GM21737 (cell line): ENCODE data around the gene SF3B3.

ENCODE experiments used
- ATAC-seq: cut with Tn5 transposase; IDR thresholded peaks from one replicate; pipeline ENCODE4 v1.9.1; 2021; ENCODE audit warnings: mild to moderate bottlenecking, moderate library complexity; ENCODE audit not compliant: unreplicated experiment

The SF3B3 gene

DNA sequence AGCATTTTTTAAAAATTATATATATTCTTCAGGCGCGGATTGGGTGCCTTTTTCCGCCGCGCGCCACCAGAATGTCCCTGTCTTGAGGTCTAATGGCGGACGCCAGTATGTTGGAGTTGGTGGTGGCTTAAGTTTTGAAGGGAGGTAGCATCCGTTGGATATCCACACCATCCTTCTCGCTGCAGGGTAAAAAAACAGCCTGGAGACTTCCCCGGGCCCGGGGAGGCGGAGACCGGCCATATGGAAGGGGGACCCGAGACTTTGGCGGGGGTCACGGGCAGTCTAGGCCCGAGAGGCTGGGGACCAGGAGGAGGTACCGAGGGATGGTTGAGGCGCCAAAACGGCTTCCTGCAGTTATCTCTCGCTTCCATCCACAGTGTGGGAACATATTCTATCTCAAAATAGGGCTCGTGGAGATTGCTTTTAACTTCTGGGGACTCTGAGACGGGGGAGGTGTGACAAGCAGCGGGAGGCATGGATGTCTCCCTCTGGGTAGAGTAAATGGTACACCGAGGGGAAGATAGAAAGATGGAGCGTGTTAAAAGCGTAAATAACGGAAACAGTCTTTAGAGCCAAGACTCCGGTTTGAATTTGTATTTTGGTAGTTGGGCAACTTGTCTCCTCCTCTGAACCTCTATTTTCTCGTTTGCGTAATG, at the start of gene SF3B3:
Gene SF3B3, plus strand, starts transcription at position 74 of the 656 bp plus-strand sequence. CDS start 2,841 bp downstream, outside the sequence.
- peak; percentile 50 for ATAC-seq

DNA sequence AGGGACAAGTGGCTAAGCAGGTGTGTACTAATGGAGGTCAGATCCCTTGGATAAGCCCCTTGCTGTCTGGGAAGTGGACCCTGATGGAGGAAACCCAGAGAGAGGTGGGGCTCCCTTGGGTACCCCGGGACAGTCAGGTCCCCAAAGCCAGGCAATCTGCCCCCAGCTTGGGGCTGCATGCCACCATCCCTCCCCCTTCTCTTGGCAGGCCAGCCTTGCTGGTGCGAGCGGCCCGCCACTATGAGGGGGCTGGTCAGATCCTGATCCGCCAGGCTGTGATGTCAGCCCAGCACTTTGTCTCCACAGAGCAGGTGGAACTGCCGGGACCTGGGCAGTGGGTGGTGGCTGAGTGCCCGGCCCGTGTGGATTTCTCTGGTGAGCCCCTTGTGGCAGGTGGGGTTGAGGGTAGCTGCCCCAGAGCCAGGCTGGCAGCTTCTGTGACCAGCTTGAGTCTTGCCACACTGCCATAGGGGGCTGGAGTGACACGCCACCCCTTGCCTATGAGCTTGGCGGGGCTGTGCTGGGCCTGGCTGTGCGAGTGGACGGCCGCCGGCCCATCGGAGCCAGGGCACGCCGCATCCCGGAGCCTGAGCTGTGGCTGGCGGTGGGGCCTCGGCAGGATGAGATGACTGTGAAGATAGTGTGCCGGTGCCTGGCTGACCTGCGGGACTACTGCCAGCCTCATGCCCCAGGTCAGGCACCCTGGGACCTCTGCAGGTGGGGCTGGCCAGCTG, 49.1 kb upstream of the SF3B3 start:
- ATAC-seq: no peak

- ATAC-seq: no peak
Observed at GRCh38 chr16:70475054-70475871, 48.4 kb upstream of the SF3B3 start.

- ATAC-seq: peak; percentile 82
Observed at GRCh38 chr16:70476272-70477020, 47.2 kb upstream of the SF3B3 start.

DNA sequence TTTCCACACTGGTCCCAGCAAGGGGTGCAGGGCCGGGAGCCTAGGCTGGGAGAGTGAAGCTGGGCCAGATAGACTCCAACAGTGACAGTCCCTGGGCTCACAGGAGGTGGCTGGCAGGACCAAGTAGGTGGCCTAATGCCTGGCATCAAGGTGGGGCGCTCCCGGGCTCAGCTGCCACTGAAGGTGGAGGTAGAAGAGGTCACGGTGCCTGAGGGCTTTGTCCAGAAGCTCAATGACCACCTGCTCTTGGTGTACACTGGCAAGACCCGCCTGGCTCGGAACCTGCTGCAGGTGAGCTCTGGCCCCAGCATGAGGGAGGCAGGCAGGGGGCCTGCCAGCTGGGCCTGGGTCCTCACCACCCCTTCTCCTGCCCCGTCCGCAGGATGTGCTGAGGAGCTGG, 45.4 kb upstream of the SF3B3 start:
- no peak for ATAC-seq

GRCh38 chr16:70478912-70479341, 44.7 kb upstream of the SF3B3 start:
- ATAC-seq: no peak

GRCh38 chr16:70480127-70481105, 43.2 kb upstream of the SF3B3 start:
- no peak for ATAC-seq

DNA sequence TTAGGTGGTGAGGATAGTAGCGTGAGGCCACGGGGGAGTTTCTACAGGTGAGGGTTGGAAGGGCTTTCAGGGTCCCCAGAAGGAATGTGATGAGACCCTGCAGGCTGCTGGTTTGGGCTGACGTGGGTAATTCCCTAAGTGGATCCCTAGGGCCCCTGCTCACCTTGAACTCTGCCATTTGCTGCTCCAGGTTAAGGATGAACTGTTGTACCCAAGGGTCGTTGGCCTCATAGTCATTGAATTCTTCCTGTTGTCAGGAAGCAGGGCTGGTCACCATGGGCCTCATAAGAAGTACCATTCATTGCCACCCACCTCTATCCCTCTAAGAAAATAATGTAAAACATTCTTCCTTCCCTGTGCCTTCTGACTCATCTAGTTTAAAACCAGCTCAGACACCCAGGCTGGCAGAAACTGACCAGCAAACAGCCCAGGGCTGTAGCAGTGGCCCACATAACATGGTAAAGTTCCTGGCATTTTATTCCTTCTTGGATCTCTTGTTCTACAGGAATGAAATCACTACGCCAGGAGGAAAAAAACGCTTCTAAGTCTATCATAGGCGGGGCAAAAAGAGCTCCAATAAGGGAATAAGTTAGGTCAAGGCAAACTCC, 41.6 kb upstream of the SF3B3 start:
- no peak for ATAC-seq

DNA sequence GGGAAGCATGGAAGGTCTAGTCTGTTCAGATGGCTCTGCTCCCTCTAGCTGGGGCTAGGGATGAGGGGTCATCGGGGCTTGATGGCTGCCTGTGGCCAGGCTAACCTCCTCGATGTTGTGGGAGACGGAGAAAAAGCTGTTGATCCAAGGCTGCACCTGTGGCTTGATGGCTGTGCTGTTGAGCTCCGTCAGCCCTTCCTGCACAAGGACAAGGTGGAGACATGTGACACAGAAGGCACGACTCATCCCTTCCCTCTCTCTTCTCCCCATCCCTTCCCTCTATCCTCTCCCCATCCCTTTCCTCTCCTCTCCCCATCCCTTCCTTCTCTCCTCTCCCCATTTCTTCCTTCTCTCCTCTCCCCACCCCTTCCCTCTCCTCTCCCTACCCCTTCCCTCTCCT, 41.0 kb upstream of the SF3B3 start:
- ATAC-seq: no peak

DNA sequence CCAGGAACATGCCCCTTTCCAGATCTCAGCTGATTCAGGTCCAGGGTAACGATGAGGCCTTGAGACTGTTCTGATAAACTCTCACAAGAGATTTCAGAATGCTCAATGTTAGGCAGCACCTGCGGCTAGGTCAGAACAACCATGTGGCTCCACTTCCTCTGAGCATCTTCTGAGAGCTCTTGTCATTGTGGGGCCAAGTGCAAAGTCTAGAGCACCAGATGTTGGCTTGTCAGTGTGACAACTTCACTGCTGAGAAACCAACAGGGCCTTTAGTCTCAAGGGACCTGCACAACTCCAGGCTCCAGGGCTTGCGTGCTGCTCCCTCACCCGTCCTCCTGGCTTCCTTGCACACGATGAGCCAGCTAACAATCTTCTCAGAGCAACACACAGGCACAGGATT, 40.2 kb upstream of the SF3B3 start:
- ATAC-seq: no peak

GRCh38 chr16:70484867-70485266, 38.7 kb upstream of the SF3B3 start:
- ATAC-seq: no peak

- ATAC-seq: no peak
Observed at GRCh38 chr16:70490261-70490660, 33.4 kb upstream of the SF3B3 start.

DNA sequence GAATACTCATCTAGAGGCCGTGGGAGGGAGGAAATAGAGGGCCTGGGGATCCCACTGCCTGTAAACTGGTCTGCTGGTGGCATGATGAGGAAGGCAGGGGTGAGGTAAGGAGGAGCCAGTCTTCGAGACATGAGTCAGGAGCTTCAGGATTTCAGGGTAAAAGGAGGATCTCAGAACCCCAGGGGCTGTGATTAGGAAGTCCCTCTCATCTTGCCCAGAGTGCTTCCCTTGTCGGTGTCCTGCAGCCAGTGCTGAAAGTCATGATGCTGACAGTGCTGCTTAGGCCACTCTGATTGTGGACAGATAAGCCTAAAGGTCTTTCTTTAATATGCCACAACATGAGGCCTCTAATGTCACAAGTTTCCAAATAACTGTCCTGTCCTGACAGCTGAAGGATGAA, 29.8 kb upstream of the SF3B3 start:
- no peak for ATAC-seq

DNA sequence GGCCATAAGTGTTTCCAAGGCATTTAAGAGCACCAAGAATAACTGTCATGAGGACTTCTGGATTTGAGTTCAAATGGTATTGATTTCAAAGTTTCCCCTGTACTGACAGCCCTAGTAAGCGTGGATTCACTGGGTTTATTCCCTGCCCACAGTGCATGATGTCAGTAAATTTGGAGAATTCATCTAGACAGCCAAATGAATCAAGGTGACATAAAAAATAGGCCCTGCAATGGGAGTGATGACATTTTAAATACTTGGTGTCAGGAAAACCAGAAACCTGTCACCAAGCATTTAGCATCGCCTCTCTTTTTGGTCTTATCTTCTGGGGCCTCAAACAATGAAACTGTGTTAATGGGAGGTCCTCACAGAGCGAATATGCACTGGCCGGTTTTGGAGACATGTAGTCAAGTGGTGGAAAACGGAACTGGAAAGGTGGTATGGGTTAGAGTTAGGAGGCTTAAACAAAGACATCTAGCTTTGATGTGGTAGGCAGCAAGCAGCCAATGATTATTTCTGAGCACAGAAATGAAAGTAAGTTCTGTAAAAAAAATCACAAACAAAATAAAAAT, 29.3 kb upstream of the SF3B3 start:
- ATAC-seq: no peak

DNA sequence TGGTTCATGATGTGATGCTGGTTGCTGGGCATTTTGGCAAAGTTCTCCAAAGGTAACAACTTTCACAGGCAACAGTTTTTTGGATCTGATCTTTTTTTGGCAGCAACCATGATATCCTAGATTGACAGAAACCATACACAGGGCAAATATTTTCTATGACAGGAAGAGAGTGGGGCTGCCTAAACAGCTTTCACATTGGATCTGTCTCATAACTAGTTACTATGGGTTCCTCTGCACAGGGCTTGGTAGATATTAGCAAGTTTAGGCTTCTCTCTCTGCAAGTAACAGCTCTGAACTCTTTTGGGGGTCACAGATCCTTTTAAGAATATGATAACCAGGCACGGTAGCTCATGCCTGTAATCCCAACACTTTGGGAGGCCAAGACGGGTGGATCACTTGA, 28.8 kb upstream of the SF3B3 start:
- no peak for ATAC-seq

DNA sequence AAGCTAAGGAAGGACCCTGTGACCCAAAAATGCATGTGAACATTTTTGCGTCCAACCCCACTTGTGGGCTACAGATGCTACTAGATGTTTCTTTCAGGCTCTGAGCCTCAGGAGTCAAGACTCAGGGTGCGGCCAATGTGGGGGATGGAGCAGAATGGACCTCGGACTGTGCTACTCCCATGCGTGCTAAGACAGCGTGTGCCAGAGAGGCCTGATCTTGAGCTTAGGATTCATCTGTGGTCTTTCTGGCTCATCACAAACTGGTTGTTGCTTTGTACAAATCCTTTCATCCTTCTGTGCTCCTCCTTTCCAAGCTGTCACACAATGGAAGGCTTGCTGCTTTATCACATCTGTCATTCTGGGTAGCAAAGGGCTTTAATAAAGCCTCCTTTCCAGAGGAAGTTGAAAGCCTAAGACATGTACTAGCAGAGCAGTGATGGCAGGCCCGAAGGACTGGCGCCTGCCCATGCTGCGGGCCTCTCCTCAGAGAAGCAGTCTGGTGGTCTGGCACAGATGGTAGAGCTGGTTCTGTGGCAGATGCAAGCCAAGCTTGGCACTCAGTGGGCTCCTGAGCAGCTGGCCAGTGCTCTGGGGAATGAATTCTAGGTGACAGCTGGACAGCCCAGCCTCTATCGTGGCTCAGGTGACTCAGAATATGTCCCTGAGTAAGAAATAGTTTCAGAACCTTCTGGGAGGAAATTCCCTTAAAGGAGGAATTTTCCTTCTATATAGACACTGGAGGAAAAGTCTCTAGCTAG, 28.0 kb upstream of the SF3B3 start:
- ATAC-seq: no peak

GRCh38 chr16:70496513-70496912, 27.1 kb upstream of the SF3B3 start:
- no peak for ATAC-seq

DNA sequence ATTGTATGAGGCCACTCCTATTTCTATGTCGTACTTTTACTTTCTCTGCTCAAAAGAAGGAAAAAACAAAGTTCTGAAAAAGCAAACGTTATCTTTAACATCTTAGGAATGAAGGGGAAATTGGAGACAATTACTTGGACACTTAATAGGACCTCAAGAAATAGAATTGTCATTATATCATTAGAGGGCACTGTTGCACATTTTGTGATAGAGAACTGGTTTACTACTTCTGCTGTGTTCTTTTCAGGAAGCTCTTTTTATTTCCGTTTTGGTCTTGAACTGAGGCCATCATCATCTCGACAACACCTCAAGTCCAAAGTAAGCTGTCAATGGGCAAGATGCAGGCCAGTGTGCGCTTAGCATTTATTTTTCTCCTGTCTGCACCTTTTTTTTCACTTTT, 14.9 kb upstream of the SF3B3 start:
- ATAC-seq: no peak
